GM12875 (cell line): Measurements from ENCODE around the gene DNAJC5.
A peak's percentile ranks its signal among the peaks of the same experiment; 100 is the strongest.

ENCODE experiments used
- H3K4me3 ChIP-seq: one replicate; pipeline ENCODE4 v1.5.1; 2011; ENCODE audit warnings: low read depth, low read length, control low read depth
- CTCF ChIP-seq: IDR thresholded peaks from 2 replicates; pipeline ENCODE4 v1.5.1; 2011; ENCODE audit warnings: low read depth, mild to moderate bottlenecking, control low read depth, inconsistent platforms, low read length, moderate library complexity, borderline replicate concordance; ENCODE audit not compliant: insufficient read depth

DNAJC5 gene

GRCh38 chr20:63952769-63953168 lies 57.8 kb downstream of the DNAJC5 start:
- no peak for TF ChIP-seq CTCF

GRCh38 chr20:63953764-63954429 lies 59.0 kb downstream of the DNAJC5 start:
- TF ChIP-seq CTCF = no peak
- no peak overlapping the region for H3K4me3 ChIP-seq

More at GRCh38 chr20:63952769-63953168, 57.8 kb downstream of the DNAJC5 start:
- H3K4me3 ChIP-seq = no peak overlapping the region

- peak overlapping the region; percentile 96 for H3K4me3 ChIP-seq
- TF ChIP-seq CTCF = peak; percentile 45
Observed at GRCh38 chr20:63955281-63955826, 60.4 kb downstream of the DNAJC5 start.

- H3K4me3 ChIP-seq = peak within 1 kb of the TSS; percentile 96
- TF ChIP-seq CTCF = no peak
Observed at GRCh38 chr20:63955827-63956663, 61.1 kb downstream of the DNAJC5 start, which contains the start of gene UCKL1. TSS of gene UCKL1 (minus strand) at chr20:63956416. CDS start at chr20:63956372, 44 bp downstream.

- no peak for TF ChIP-seq CTCF
Observed at GRCh38 chr20:63956664-63957003, 61.7 kb downstream of the DNAJC5 start.

GRCh38 chr20:63957004-63957689 lies 62.2 kb downstream of the DNAJC5 start:
- peak overlapping the region; percentile 32 for H3K4me3 ChIP-seq
- no peak for TF ChIP-seq CTCF

More at GRCh38 chr20:63956664-63957003, 61.7 kb downstream of the DNAJC5 start:
- peak overlapping the region; percentile 32 for H3K4me3 ChIP-seq
